NCI-H1092 treated with DMSO at 0.1 percent for 48 hours (cell line): Measurements from ENCODE around the gene ACTG2.
"Not testable (repeated sequence)": the region's sequence is repeated elsewhere in the genome, so short reads cannot be mapped to it uniquely, and the experiment has no call there.

ENCODE experiments used
- DNase-seq: peaks from one replicate; lab custom pipeline; 2025; lab: John Stamatoyannopoulos, UW

Gene ACTG2

DNA sequence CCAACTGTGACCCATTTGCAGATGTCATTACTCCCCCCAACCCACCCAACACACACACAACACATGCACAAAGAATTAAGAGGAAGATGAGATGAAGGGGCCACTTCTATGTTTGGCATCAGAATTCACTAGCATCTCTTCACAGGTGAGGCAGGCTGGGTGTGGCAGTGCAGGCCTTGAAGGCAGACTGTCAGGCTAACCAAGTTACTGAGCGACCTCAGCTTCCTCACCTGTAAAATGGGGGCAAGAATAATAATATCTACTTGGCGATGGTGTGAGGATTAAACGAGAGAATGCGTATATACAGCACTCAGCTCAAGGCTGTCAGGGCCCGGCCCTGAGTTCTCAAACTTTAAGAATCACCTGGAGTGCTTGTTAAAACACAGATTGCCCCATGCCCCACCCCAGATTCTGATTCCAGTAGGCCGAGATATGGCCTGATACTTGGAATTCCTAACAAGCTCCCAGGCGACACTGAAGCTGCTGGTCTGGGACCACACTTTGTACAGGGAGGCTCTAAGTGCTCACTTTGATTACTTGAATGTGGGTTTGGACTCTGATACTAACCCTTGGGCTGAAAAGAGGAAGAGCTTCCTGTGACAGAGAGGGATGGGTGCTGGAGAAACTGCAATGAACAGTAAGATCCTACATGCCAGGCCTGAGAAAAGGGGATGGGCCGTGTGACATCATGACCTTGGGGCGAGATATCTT, 1.1 kb downstream of the ACTG2 start:
- DNase-seq, result no peak

DNA sequence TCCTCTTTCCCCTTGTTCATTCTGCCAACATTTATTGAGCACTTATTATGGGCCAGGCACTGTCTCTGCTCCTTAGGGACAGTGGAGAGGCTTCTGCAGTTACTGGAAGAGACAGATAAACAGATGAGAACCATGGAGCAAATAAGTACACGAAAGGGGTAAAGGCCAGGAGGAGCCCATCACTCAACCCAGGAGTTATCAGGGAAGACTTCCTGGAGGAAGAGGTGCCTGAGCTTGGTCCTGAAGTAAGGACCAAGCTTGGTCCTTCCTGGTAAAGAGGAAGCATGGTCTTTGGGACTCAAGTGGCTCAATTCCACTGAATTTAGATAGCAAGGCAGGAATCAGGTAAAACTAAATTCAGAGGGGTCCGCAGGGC, 1.7 kb downstream of the ACTG2 start:
- DNase-seq, result no peak

DNA sequence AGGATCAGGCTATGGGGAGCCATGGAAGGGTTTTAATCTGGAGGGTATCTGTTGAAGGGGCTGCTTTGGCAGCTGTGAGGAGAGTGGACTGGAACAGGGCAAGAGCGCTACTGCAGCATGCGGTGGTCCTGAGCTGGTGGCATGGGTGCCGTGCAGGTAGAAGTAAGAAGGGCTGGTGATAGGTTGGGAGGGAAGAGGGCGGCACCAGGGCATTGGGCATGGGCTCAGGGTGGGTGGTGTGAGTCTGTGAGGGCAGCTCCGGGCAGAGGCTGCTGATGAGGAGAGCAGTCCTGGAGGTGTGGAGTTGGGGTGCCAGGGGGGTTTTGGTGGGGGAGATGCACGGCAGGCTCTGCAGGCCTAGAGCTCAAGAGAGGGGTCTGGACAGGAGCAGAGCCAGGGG, 2.1 kb downstream of the ACTG2 start:
- no peak for DNase-seq

DNA sequence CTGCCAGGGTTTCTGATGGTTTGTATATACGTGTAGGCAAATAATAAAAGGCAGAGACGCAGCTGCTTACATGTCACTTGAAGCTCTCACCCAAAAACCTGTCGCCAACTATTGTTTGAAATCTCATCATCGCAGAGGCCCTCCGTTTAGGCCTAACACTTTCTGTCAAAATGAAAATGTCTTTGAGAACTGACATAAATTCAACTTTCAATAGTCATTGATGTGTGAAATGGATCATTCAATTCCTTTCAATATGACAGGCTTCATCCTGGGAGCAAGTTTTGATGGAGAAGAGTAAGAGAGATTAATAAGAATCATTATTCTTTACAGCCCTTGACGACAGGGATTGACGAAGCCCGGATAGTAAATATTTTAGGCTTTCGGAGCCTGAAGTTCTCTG, 2.7 kb downstream of the ACTG2 start:
- no peak for DNase-seq

DNA sequence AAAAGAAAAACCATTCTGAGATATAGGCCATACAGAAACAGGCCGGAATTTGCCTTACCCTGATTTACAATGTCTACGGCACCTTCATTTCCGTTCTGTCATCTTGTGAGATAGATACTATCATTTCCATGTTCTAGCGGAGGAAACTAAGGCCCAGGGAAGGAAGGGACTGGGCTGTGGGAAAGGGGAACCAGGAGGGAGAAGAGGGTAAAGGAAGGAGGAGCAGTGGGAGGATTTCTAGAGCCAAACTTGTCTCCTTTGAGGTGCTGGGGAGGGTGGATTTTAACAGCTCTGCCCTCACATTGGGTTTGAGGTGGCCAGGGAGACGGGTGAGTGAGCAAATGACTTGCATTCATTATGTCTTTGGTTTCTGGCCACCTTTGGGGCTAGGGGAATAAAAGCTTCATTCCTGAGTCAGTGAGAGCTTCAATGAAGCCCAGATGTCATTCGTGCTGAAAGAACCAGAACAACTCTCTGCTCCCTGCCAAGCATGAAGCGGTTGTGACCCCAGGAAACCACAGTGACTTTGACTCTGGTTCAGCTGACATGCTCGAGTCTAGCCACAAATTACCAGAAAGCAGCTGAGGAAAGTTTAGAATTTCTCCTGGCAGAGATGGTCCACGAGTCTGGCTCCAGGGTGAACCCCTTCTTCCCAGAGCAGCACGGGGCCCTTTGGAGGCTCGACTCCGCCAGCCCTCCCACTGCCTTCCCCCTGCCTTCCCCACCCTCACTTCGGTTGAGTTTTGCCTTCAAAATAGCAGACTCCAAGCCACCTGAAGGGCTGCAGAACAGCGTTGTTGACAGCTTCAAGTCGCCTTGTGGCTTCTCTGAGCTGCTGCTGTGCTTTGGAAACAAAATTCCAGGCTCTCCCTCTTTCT, 3.8 kb downstream of the ACTG2 start:
- no peak for DNase-seq

DNA sequence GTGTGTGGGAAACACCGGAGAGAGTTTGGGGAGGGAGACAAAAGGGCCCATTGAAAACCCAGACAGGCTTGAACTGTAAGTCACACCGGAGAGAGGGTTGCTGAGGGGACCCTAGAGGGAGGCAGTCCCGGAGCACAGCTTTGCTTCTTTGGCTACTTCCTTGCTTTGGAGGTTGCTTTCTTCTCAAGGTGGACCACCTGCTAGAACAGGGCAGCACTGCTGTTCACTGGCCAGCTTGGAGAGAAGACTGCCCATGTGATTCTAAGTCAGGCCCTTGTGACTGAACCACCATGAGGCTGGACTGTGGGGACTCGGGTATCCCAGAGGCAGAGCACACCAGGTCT, 4.4 kb downstream of the ACTG2 start:
- DNase-seq, result no peak

DNA sequence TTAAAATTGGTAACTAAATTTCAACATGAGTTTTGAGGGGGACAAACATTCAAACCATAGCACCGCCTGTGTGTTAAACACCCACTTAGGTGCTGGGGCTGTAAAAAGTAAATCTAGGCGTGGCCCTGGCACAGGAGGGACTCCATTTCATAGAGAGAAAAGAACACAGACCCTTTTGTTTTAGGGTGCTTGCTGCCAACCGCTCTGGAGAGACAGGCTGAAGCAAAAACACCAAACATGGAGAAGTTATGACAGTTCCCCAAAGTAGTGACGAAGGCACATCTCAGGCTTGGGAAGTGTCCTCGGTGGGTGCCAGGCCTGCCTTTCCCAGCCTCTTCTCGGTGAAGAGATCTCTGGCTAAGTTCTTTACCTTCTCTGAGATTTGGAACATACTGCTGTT, 5.1 kb downstream of the ACTG2 start:
- no peak for DNase-seq

DNA sequence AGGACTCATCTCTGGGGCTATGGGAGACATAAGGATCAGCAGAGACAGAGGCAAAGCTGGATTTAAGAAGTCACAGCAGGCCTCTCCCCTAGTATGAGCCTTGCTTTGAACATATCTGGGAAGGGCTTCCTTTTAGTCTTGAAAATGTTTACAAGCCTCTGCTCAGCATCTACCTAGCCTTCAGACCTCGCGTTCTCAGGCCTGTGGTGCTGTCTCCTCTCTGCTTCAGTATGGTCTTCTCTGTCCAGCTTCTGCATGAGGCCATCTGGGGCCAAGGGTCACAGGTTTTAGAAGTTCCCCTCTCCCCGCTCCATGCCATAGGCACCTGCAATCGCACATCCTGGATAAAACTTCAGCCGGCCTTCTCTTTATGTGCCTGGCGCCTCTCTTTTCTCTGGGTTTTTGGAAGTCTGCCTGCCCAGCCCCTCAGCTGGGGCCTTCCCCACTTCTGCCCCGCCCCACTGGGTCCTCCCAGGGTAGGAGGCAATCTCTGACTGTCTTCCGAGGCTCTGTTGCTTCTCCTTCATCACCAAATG, 7.1 kb downstream of the ACTG2 start:
- DNase-seq, result no peak

DNA sequence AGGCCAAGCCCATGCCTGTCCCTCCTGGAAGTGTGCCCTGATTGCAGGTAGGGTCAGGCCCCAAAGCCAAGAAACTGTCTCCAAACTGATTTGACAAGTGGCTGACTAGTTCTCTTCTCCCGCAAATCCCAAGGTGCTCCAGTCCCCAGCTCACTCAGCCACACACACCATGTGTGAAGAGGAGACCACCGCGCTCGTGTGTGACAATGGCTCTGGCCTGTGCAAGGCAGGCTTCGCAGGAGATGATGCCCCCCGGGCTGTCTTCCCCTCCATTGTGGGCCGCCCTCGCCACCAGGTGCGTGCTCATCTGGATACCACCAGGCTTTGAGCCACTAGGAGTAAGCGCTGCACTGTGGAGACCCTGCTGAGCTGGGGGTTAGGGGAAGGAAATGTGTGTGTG, 8.3 kb downstream of the ACTG2 start:
- DNase-seq, result no peak

DNA sequence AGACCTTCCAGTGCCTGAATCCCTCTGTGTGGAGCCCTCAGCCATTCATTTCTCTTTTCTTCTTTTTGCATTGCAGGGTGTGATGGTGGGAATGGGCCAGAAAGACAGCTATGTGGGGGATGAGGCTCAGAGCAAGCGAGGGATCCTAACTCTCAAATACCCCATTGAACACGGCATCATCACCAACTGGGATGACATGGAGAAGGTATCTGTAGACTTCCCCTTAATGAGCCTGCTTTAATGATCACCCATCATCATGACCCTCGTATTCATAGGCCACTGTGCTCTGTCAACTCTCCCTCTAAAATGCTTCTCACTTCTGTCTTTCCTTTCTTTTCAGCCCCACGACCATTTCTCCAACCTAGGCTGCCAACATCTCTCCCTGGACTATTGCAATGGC, 9.5 kb downstream of the ACTG2 start:
- DNase-seq, result no peak

DNA sequence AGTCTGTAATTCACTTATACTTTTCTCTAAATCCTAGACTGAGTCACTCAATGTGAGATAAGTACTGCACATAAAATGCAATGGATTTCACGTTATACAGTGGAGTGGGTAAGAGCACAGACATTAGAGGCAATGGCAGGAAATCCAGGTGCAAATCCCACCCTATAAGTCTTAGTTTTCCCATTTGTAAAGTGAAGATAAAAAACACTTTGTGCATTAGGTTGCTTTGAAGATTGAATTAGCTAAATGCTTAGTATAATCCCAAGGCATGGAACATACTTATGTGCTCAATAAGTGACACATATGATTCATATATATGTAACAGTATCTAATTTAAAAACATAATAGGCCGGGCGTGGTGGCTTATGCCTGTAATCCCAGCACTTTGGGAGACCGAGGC, 10.5 kb downstream of the ACTG2 start:
- no peak for DNase-seq

DNA sequence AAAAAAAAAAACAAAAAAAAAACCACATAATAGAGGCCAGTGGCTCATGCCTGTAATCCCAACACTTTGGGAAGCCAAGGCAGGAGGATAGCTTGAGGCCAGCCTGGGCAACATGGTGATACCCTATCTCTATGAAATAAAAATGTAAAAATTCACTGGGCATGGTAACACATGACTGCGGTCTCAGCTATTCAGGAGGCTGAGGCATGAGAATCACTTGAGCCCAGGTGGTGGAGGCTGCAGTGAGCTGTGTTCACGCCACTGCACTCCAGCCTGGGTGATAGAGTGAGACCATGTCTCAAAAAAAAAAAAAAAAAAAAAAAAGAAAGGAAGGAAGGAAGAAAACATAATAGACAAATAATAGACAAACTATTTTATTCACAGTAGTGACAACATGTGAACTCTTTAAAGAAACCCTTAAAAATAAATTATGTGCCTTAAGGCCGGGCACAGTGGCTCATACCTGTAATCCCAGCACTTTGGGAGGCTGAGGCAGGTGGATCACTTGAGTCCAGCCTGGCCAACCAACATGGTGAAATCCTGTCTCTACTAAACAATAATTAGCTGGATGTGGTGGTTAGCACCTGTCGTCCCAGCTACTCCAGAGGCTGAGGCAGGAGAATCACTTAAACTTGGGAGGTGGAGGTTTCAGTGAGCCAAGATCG, 11.3 kb downstream of the ACTG2 start:
- DNase-seq, result not testable (repeated sequence)

DNA sequence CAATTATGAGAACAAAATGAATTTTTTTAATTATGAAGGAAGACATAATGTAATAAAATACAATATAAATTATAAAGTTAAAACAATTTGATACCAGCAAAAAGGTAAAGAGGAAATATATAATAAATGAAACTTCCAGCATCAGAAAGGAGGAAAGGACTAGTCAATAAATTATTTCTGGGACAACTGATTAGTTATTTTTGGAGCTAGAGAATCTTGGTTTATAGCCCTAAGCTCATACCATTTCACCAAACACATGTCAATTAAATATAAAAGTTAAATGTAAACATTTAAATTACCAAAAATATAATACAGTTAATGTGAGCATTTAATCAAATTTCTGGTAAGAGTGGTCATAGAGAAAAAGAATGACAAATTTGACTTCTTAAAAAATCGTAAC, 12.1 kb downstream of the ACTG2 start:
- no peak for DNase-seq

DNA sequence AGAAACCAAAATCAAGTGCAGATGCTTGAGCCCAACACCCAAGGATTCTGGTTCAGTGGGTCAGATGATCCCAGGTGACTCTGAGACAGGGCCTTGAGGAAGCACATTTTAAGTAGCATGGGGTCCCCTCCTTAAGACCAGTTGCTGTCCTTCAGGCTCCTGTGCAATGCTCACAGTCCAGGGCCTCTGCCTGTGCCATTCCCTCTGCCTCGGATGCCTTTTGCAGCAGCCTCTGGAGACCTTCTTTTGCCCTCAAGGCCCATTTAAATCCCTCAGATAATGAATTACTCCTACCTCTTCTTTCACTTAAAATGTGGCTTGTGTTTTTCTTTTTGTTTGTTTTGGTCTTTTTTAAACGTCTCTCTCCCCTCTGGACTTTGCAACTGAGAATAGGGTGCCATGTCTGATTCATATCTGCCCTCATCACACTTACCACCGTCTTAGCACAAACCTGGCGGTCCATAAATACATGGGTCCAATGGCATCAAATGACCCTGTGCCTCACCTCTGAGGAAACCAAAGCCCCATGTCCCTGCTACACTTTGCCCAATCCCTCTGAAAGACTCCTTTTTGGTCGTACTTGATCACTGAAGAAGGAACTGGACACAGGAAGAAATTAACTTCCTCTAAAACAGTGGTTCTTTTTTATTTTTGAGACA, 14.2 kb downstream of the ACTG2 start:
- DNase-seq, result no peak

DNA sequence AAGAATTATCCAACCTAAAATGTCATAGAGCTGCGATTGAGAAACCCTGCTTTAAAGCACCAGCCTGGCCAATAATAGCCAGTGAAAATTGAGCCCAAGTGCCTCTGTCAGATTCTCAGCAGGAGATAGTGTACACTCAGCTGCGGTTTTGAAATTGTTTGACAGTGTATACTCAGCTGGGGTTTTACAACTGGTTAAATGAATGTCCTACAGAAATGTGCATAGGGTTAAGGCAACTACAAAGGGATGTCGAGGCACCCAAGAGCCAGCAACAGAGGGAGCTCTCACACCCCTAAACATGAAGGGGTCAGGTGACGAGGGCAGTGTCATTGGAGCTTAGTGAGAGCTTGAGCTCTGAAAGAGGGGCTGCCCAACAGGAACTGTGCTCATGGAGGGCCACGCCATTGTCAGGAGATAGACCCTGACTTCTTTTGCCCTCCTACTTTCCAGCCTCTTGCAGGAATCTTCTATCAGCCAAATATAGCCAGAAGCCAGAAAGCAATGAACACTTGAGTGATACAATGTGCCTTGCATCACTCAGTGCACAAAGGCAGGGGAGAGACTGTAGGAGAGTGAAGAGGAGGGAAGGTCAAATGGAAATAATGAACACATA, 15.1 kb downstream of the ACTG2 start:
- peak; percentile 85 for DNase-seq

DNA sequence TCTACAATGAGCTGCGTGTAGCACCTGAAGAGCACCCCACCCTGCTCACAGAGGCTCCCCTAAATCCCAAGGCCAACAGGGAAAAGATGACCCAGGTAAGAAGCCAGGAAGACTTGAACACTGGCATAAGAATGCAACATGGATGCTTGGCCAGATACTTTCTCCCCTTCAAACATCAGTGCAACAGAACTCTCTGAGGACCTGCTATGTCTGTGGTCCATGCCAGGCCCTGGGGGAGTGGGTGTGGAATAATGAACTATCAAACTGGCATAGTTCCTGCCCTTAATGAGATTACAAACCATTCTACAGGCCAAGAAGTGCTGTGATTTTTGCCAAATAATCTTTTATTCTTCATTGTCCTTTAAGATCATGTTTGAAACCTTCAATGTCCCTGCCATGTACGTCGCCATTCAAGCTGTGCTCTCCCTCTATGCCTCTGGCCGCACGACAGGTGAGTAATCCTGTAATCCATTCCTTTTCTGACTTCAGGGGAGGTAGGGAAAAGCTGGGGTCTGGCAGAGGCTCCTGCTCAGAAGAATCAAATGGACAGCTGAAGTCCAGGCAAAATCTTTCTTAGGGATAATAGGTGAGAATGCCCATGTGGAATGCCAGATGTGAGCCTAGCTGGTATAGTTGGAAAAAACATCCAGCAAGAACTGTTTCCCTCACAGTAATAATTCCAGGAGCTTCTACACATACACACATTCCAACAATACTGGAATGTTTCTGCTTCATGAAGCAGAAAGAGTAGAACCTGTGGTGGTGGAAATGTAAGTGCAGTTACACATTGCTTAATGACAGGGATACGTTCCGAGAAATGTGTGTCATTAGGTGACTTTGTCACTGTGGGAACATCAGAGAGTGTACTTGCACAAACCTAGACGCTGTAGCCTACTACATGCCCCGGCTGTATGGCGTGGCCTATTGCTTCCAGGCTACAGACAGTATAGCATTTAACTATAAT, 16.2 kb downstream of the ACTG2 start:
- DNase-seq, result no peak

DNA sequence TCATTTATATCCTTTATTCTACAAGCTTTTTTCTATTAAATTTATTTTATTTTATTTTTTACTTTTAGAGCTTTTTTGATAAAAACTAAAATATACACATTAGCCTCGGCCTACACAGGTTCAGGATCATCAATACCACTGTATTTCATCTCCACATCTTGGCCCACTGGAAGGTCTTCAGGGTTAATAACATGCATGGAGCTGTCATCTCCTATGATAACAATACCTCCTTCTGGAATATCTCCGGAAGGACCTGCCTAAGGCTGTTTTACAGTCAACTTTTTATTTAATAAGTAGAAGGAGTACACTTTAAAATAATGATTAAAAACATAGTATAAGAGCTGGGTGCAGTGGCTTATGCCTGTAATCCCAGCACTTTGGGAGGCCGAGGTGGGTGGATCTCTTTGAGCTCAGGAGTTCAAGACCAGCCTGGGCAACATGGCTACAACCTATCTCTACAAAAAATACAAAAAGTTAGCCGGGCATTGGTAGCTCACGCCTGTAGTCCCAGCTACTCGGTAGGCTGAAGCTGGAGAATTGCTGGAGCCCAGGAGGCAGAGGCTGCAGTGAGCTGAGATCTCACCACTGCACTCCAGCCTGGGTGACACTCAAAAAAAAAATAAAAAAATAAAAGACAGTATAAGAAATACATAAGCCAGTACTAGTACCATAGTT, 18.2 kb downstream of the ACTG2 start:
- no peak for DNase-seq

DNA sequence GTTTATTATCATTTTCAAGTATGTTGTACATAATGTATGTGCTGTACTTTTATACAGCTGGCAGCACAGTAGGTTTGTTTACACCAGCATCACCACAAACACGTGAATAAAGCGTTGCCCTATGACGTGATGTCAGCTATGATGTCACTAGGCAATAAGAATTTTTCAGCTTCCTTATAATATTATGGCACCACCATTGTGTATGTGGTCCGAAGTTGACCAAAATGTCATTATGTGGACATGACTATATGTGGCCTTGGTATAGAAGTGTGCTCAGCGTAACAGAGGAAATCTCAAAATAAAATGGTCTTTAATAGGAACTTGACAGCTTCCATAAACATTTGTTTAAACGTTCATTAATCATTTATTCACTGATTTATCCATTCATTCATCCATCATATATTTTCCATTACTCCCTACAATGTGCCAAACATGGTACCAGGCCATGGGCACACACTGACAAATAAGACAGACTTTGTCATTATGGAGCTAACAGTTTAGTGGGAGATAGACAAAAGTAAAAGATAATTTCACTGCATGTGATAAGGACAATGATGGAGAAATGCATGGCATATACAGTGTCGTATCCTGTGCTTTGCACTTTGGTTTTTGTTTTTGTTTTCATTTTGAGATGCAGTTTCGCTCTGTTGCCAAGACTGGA, 18.9 kb downstream of the ACTG2 start:
- no peak for DNase-seq

DNA sequence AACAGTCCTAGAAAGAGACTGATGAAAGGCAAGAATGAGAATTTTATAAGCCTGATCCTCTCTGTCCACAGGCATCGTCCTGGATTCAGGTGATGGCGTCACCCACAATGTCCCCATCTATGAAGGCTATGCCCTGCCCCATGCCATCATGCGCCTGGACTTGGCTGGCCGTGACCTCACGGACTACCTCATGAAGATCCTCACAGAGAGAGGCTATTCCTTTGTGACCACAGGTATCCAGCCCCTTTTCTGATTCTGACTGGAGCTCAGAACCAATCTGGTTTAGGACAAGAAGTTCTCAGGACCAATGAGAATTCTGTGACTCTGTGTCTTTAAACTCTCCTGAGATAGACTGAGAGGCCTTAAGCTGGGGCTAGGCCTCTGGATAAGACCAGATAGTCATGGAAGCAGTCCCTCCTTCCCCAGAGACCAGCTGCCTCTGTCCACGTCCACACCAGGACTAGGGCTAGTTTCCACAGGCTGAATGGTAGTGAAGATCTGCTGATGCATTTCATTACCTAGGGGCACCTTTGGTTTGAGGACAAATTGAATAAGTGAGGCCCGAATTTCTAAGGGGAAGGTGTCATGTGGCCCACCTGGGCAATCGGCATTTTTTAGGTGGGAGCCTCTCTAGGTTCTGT, 20.7 kb downstream of the ACTG2 start:
- no peak for DNase-seq
